Neural cell (in vitro differentiated cells): ENCODE results near the gene GRIPAP1.

Experiments
- CTCF ChIP-seq: fragments of 450-650 bp; IDR thresholded peaks from 2 replicates; pipeline ENCODE4 v1.5.1; 2014; ENCODE audit warnings: antibody characterized with exemption, mild to moderate bottlenecking, moderate library complexity; ENCODE audit not compliant: poor library complexity, severe bottlenecking
- EZH2 ChIP-seq: fragments of 200-600, 300-800 bp; shearing (Covaris generic), sonication (generic); IDR thresholded peaks from 2 replicates; pipeline ENCODE4 v1.6.1; 2014; ENCODE audit warnings: antibody characterized with exemption, low read length, borderline replicate concordance, mild to moderate bottlenecking; ENCODE audit not compliant: insufficient read depth, poor library complexity, severe bottlenecking
- TAF1 ChIP-seq: IDR thresholded peaks from 2 replicates; pipeline ENCODE4 v1.6.1; 2012; ENCODE audit warnings: low read depth

- TF ChIP-seq EZH2 (no peak), TAF1 (no peak), CTCF (no peak)
These were observed 26.0 kb downstream of the GRIPAP1 start for GRCh38 chrX:48976086-48976485.
